Heart left ventricle (tissue), 13 donors: Measurements from ENCODE around the gene IRX2.

Source experiments
- CTCF ChIP-seq, 12 donors: fragments of 200-600 bp; sonication (generic) in 4 of 12; IDR thresholded peaks; one replicate each; pipeline versions ENCODE4 v1.5.0 to v1.8.0; 2018 to 2022; ENCODE audit warnings: antibody characterized with exemption in 12 of 12, mild to moderate bottlenecking in 5 of 12
- POLR2A ChIP-seq, 2 donors: fragments of 450-650 bp; IDR thresholded peaks; one replicate each; pipeline ENCODE4 v1.6.1; 2017; ENCODE audit warnings: antibody characterized with exemption in 2 of 2, mild to moderate bottlenecking in 2 of 2, moderate library complexity in 2 of 2
- donor health status: ischemic (EF 13 %, LVEDD 7.1; RV severe dilation, severe dysfunction).
- donor health status: DM: no; HTN: yes; CAD: no.
- donor health status: DM: no; HTN: no; CAD: no.
- donor health status: ischemic (EF 25% LVEDD 6.9; RV normal size, moderate dysfunction).
- donor health status: ischemic (EF 25% LVEDD 5.7; RV mildly dilated, moderate dysfunction).
- donor health status: ischemic (EF 35%, LVEDD 5.7; RV mildly dilated, moderate dysfunction).
- donor health status: nonischemic (EF 11% LVEDD 7.7; RV severe dilation, severe dysfunction).
- donor health status: DM: yes; HTN: yes; CAD: no.
- donor health status: PGD.
- donor health status: ischemic (EF 29% LVEDD 5.4; RV normal size, mild dysfunction).
- donor health status: nonischemic (EF 23%, LVEDD 6.1; RV moderate dilation, normal function).

- no peak for TF ChIP-seq CTCF (IDR thresholded peaks at IDR 0.05)
- no peak for TF ChIP-seq POLR2A (IDR thresholded peaks at IDR 0.05)
Measured at GRCh38 chr5:2705861-2706260, 45.6 kb downstream of the IRX2 start.
